Measurements from ENCODE around the gene SOHLH1. TPM values are rescaled to one million over a fixed set of nuclear protein-coding genes. Genes with fewer than 3 reads are reported as not detected.

Gene SOHLH1
- not detected in 2 replicates for total RNA-seq (ENCODE audit: low replicate concordance)

- H3K4me3 ChIP-seq: no peak within 1 kb of the TSS
- no peaks in the 10 kb centered on the region for H3K4me1 Mint-ChIP-seq
- no peak within 1 kb of the TSS for H3K27ac ChIP-seq
- no peaks in the 10 kb centered on the region for H3K9me3 Mint-ChIP-seq
- no peak within 1 kb of the TSS for H2AFZ ChIP-seq (replicated peaks)
- no peak for DNase-seq (ENCODE audit: low spot score)
- no peaks in the 10 kb centered on the region for H3K36me3 Mint-ChIP-seq
- H4K20me1 ChIP-seq (ENCODE audit: low read depth): no peaks in the 10 kb centered on the region
- H3K9me3 ChIP-seq (ENCODE audit: low read depth): no peaks in the 10 kb centered on the region
- no peaks in the 10 kb centered on the region for H3K36me3 ChIP-seq
- no peak within 1 kb of the TSS for H3K27ac Mint-ChIP-seq
- H3K79me2 ChIP-seq (ENCODE audit: low read depth): no peaks in the 10 kb centered on the region
- H3K27me3 Mint-ChIP-seq (ENCODE audit: insufficient read depth, low read depth): peaks cover 3% of the 10 kb centered on the region
- H3F3A ChIP-seq (ENCODE audit: low read depth): no peaks in the 10 kb centered on the region
- peaks cover 32% of the 10 kb centered on the region for H3K27me3 ChIP-seq
- no peak within 1 kb of the TSS for H3K4me2 ChIP-seq
- H3K4me1 ChIP-seq: peaks cover 7% of the 10 kb centered on the region
- H3K9ac ChIP-seq: no peak within 1 kb of the TSS
- H3K4me3 Mint-ChIP-seq: no peak within 1 kb of the TSS
- TF ChIP-seq EZH2phosphoT487 (IDR thresholded peaks at IDR 0.05) (no peak), EZH2 (IDR thresholded peaks at IDR 0.05) (no peak)
- TF ChIP-seq, protein P1, sequence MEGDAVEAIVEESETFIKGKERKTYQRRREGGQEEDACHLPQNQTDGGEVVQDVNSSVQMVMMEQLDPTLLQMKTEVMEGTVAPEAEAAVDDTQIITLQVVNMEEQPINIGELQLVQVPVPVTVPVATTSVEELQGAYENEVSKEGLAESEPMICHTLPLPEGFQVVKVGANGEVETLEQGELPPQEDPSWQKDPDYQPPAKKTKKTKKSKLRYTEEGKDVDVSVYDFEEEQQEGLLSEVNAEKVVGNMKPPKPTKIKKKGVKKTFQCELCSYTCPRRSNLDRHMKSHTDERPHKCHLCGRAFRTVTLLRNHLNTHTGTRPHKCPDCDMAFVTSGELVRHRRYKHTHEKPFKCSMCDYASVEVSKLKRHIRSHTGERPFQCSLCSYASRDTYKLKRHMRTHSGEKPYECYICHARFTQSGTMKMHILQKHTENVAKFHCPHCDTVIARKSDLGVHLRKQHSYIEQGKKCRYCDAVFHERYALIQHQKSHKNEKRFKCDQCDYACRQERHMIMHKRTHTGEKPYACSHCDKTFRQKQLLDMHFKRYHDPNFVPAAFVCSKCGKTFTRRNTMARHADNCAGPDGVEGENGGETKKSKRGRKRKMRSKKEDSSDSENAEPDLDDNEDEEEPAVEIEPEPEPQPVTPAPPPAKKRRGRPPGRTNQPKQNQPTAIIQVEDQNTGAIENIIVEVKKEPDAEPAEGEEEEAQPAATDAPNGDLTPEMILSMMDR (IDR thresholded peaks at IDR 0.05): no peak
Observed at GRCh38 chr9:135699440-135699839, at the start of gene SOHLH1. SOHLH1 (minus strand) TSS chr9:135699481; CDS start chr9:135699467, 14 bp downstream.

- H3K4me1 Mint-ChIP-seq: no peaks in the 10 kb centered on the region
- H3K79me2 ChIP-seq (ENCODE audit: low read depth): no peaks in the 10 kb centered on the region
- H3K36me3 ChIP-seq: no peaks in the 10 kb centered on the region
- no peak overlapping the region for H3K27ac Mint-ChIP-seq
- TF ChIP-seq EZH2phosphoT487 (IDR thresholded peaks at IDR 0.05) (no peak), EZH2 (IDR thresholded peaks at IDR 0.05) (no peak)
- TF ChIP-seq, protein P1 (IDR thresholded peaks at IDR 0.05): no peak
- no peaks in the 10 kb centered on the region for H3K36me3 Mint-ChIP-seq
- H3K9me3 ChIP-seq (ENCODE audit: low read depth): no peaks in the 10 kb centered on the region
- H3K4me1 ChIP-seq: no peaks in the 10 kb centered on the region
- H2AFZ ChIP-seq (replicated peaks): no peak overlapping the region
- no peaks in the 10 kb centered on the region for H4K20me1 ChIP-seq (ENCODE audit: low read depth)
- H3K9me3 Mint-ChIP-seq: peaks cover 3% of the 10 kb centered on the region
- no peak overlapping the region for H3K27ac ChIP-seq
- H3K27me3 Mint-ChIP-seq (ENCODE audit: insufficient read depth, low read depth): peaks cover 8% of the 10 kb centered on the region
- H3K4me3 Mint-ChIP-seq: no peak overlapping the region
- H3K9ac ChIP-seq: no peak overlapping the region
- no peak for DNase-seq (ENCODE audit: low spot score)
- H3K4me3 ChIP-seq: no peak overlapping the region
- no peaks in the 10 kb centered on the region for H3K27me3 ChIP-seq
- no peak overlapping the region for H3K4me2 ChIP-seq
- no peaks in the 10 kb centered on the region for H3F3A ChIP-seq (ENCODE audit: low read depth)
Observed at GRCh38 chr9:135748676-135749075, 49.4 kb upstream of the SOHLH1 start.

GRCh38 chr9:135747311-135747710, 48.0 kb upstream of the SOHLH1 start:
- Histone ChIP-seq H2AFZ (replicated peaks) (no peak overlapping the region), H3K4me1 (no peaks in the 10 kb centered on the region), H3K4me3 (no peak overlapping the region), H3K36me3 (no peaks in the 10 kb centered on the region), H3K79me2 (ENCODE audit: low read depth) (no peaks in the 10 kb centered on the region), H3K27ac (no peak overlapping the region), H3K4me2 (no peak overlapping the region), H3K9me3 (ENCODE audit: low read depth) (no peaks in the 10 kb centered on the region), H3K9ac (no peak overlapping the region), H3K27me3 (no peaks in the 10 kb centered on the region), H4K20me1 (ENCODE audit: low read depth) (no peaks in the 10 kb centered on the region), H3F3A (ENCODE audit: low read depth) (no peaks in the 10 kb centered on the region)
- Mint-ChIP-seq H3K4me3 (no peak overlapping the region), H3K27me3 (ENCODE audit: insufficient read depth, low read depth) (peaks cover 9% of the 10 kb centered on the region), H3K4me1 (no peaks in the 10 kb centered on the region), H3K27ac (no peak overlapping the region), H3K36me3 (no peaks in the 10 kb centered on the region), H3K9me3 (no peaks in the 10 kb centered on the region)
- TF ChIP-seq EZH2phosphoT487 (IDR thresholded peaks at IDR 0.05): no peak
- TF ChIP-seq EZH2 (IDR thresholded peaks at IDR 0.05): no peak
- TF ChIP-seq, protein P1 (IDR thresholded peaks at IDR 0.05): no peak
- DNase-seq (ENCODE audit: low spot score): no peak
